ENCODE results near the gene MYO3B. TPM values are rescaled to one million over a fixed set of nuclear protein-coding genes. Genes with fewer than 3 reads are reported as not detected.

MYO3B gene, protein sequence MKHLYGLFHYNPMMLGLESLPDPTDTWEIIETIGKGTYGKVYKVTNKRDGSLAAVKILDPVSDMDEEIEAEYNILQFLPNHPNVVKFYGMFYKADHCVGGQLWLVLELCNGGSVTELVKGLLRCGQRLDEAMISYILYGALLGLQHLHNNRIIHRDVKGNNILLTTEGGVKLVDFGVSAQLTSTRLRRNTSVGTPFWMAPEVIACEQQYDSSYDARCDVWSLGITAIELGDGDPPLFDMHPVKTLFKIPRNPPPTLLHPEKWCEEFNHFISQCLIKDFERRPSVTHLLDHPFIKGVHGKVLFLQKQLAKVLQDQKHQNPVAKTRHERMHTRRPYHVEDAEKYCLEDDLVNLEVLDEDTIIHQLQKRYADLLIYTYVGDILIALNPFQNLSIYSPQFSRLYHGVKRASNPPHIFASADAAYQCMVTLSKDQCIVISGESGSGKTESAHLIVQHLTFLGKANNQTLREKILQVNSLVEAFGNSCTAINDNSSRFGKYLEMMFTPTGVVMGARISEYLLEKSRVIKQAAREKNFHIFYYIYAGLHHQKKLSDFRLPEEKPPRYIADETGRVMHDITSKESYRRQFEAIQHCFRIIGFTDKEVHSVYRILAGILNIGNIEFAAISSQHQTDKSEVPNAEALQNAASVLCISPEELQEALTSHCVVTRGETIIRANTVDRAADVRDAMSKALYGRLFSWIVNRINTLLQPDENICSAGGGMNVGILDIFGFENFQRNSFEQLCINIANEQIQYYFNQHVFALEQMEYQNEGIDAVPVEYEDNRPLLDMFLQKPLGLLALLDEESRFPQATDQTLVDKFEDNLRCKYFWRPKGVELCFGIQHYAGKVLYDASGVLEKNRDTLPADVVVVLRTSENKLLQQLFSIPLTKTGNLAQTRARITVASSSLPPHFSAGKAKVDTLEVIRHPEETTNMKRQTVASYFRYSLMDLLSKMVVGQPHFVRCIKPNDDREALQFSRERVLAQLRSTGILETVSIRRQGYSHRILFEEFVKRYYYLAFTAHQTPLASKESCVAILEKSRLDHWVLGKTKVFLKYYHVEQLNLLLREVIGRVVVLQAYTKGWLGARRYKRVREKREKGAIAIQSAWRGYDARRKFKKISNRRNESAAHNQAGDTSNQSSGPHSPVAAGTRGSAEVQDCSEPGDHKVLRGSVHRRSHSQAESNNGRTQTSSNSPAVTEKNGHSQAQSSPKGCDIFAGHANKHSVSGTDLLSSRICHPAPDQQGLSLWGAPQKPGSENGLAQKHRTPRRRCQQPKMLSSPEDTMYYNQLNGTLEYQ (N-terminal part only)
- total RNA-seq (2014; rRNA removed; shearing (Covaris generic)): 0.35 and 0.41 TPM in 2 replicates

DNA sequence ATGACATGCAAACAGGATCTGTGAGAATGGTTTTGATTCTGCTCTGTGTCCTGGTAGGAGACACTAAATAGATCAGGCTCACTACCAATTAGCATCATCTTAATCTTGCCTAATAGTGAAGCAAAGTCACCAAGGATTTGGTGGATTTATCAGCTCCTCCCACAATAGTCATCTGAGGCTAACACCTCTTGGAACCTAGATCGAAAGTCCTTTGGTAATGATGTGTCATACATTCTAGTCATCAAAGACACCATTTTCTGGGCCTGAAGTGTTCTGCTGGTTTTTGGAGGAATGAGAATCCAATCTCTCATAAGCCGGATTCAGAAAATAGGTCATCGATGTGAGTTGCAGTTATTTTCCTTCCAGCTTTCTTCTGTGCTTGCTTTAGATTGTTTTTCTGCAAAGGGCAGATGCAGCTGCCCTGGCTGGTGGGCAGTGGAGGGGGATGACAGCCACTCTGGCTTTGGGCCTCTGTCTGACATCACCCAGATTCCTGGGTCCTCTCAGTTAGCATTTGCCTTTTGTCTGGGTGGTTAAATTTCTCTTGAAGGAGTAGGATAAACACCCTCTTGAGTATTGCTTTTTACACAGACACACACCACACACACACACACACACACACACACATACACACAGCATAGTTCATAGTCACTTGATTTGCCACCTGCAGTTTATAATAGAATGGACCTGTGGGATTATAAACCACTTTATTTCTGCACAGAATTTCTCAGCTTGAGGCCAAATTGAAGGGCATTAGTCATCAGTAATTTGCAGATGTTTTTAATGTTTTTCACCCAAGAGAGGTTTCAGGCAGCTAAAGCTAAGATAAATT is at the start of gene MYO3B:
MYO3B (plus strand) TSS at position 198 of the 832 bp plus-strand sequence; CDS start at position 339, 141 bp downstream.
- no peaks in the 10 kb centered on the region for H3K27me3 ChIP-seq (ENCODE audit: control insufficient read depth, insufficient read depth, low read length)
- no peak within 1 kb of the TSS for H3K4me3 ChIP-seq (ENCODE audit: insufficient read depth, low read depth, low read length)
- no peaks in the 10 kb centered on the region for H3K36me3 ChIP-seq (replicated peaks; ENCODE audit: control insufficient read depth, insufficient read depth, low read length)
- DNase-seq: no peak

DNA sequence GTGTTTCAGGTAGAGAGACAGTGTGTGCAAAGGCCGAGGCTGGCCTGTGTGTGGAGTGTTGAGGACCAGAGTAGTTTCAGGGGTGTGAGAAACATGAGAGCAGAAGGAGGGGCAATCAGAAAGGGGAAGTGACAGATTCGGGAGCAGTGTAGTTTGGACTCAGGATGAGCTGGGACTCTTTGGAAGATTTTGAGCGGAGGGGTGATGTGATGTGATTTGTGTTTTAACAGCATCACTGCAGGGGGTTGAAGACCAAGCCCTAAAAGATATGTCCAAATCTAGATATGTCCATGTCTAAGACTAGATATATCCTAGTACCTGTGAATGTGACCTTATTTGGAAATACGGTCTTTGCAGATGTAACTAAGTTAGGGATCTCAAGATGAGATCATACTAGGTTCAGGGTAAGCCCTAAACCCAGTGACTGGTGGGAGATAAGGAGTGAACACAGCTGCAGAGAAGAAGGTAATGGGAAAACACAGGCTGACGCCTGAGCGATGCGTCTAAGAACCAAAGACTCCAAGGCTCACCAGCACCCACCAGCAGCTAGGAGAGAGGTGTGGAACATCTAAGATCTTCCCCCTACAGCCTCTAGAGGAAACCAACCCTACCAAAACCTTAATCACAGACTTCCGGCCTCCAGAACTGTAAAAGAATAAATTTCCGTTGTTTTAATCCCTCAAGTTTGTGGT is 38.5 kb upstream of the MYO3B start:
- H3K27me3 ChIP-seq (ENCODE audit: control insufficient read depth, insufficient read depth, low read length): no peaks in the 10 kb centered on the region

DNA sequence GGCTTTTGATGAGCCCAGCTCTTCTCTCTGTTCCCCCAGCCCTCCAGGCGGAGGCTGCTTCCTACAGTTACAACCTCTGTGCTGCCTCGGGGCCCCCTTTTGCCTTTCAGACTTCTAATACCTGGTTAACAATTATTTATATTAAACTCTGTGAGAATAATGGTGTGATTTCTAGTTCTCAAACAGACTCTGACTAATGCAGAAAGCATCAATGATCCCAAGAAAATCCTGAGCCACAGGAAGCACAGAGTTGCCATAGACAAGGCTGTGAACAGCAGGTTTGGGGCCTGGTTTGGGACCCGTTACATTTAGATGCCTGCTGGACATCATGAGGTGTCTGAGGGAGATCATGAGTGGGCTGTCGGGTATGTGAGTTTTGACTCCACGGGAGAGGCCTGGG is 37.4 kb upstream of the MYO3B start:
- Histone ChIP-seq H3K36me3 (replicated peaks; ENCODE audit: control insufficient read depth, insufficient read depth, low read length) (no peaks in the 10 kb centered on the region), H3K27me3 (ENCODE audit: control insufficient read depth, insufficient read depth, low read length) (no peaks in the 10 kb centered on the region), H3K4me3 (ENCODE audit: insufficient read depth, low read depth, low read length) (no peak overlapping the region)
- no peak for DNase-seq

More for the DNA sequence above, 38.5 kb upstream of the MYO3B start:
- DNase-seq: no peak
- Histone ChIP-seq H3K36me3 (replicated peaks; ENCODE audit: control insufficient read depth, insufficient read depth, low read length) (no peaks in the 10 kb centered on the region), H3K4me3 (ENCODE audit: insufficient read depth, low read depth, low read length) (no peak overlapping the region)

DNA sequence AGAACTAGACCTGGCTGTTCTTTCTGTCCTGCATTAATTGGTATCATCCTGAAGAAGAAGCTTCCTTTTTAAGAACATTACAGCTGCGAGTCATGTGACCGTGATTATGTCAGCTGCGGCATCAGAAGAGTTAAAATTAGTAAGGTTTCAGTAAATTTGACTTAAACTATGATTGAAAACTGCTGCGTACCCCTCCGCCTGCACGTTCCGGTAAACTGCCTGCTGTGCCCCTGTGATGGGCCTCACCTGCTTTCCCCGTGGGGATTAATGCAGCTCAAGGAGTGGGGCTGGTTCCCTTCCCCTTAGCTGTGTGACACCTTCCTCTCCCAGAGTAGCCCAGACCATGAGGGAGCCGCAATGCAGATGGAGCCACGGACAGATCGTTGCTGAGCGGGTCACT is 36.1 kb upstream of the MYO3B start:
- no peaks in the 10 kb centered on the region for H3K27me3 ChIP-seq (ENCODE audit: control insufficient read depth, insufficient read depth, low read length)

DNA sequence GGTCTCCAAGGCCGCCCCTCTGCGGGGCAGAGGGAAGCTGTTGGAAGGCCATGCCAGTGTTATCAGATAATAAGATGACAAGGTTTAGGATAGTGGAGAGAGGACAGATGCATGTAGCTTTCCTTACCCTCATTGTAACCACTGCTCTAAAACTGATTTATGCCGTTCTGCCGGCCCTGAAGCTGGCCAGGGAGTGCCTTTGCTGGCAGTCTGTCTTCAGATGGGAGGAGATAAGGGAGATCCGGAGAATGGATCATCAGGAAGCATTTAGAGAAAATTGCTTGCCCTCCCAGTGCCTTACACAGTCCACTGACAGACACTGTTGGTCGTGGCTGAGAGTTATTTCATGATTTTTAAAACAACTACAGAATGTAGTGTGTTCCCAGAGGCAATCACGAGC is 35.4 kb upstream of the MYO3B start:
- no peak for DNase-seq
- no peaks in the 10 kb centered on the region for H3K27me3 ChIP-seq (ENCODE audit: control insufficient read depth, insufficient read depth, low read length)
- H3K4me3 ChIP-seq (ENCODE audit: insufficient read depth, low read depth, low read length): no peak overlapping the region
- H3K36me3 ChIP-seq (replicated peaks; ENCODE audit: control insufficient read depth, insufficient read depth, low read length): no peaks in the 10 kb centered on the region

More for the DNA sequence above, 36.1 kb upstream of the MYO3B start:
- H3K4me3 ChIP-seq (ENCODE audit: insufficient read depth, low read depth, low read length): no peak overlapping the region
- H3K36me3 ChIP-seq (replicated peaks; ENCODE audit: control insufficient read depth, insufficient read depth, low read length): no peaks in the 10 kb centered on the region
- DNase-seq: peak; percentile 46

DNA sequence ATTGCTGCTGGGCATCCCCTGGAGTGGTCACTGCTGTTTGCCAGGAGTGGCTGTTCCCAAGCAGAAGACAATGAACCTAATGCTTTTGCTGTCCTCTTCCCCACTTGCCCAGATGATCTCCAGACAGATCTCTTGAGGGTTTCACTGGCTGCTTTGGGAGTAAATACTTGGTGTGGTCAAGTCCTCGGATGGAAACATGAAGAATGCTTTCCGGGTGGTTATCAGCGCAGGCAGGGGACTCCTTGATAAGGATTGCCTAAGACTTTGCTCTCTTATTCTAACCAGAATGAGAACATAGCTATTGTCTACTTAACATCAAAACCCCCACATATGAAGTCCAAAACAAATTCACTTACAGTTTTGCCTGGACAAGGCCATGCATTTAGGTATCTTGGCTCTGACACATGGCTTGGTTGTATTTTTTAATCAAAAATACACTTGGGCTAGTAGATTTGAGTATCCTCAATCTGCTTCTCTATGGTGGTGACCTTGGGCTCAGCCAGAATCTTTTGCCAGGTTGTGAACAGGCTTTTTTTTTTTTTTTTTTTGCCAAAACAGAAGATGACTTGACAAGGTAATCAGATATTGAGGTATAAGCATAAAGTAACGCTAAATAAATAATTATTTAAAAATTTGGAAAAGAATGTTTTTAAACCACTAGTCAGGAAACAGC is 34.8 kb upstream of the MYO3B start:
- Histone ChIP-seq H3K4me3 (ENCODE audit: insufficient read depth, low read depth, low read length) (no peak overlapping the region), H3K27me3 (ENCODE audit: control insufficient read depth, insufficient read depth, low read length) (no peaks in the 10 kb centered on the region), H3K36me3 (replicated peaks; ENCODE audit: control insufficient read depth, insufficient read depth, low read length) (no peaks in the 10 kb centered on the region)
- no peak for DNase-seq

DNA sequence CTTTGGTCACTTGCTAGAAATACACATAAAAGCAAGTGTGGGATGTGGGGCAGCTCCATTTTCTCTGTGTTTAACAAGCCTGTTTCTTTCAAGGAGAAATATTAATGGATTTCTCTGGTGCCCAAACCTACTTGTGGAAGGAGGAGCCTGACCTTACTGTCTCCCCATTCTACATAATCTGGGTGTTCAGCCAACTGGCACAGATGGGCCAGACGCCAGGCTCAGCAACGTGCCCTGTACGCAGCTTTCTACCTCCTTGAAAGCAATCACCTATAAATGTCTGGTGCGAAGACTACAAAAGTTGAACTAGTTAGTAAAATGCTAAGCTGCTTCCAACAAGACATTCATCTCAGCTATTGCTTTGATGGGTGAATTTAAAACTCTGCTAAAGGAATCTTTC is 33.2 kb upstream of the MYO3B start:
- no peaks in the 10 kb centered on the region for H3K36me3 ChIP-seq (replicated peaks; ENCODE audit: control insufficient read depth, insufficient read depth, low read length)
- no peaks in the 10 kb centered on the region for H3K27me3 ChIP-seq (ENCODE audit: control insufficient read depth, insufficient read depth, low read length)
- no peak overlapping the region for H3K4me3 ChIP-seq (ENCODE audit: insufficient read depth, low read depth, low read length)
- DNase-seq: no peak

DNA sequence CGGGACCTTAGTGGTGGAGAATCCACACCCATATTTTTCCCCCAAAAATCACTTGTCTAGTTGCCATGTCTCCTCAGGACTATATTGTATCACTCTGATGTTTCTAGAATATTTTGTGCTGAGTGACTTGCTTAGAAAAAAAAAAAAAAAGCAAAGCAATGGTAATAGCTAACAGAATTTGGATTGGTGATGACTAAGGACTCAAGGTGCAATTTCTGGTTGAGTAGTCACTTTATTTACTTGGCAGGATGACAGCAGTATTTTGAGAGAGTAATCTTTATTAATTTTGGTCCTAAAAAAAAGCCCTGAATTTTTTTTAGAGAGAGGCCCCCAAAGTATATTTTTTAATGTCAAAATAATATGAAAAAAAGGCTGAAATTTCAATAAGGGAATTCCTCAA is 32.8 kb upstream of the MYO3B start:
- DNase-seq: no peak
- H3K27me3 ChIP-seq (ENCODE audit: control insufficient read depth, insufficient read depth, low read length): no peaks in the 10 kb centered on the region
- H3K4me3 ChIP-seq (ENCODE audit: insufficient read depth, low read depth, low read length): no peak overlapping the region
- no peaks in the 10 kb centered on the region for H3K36me3 ChIP-seq (replicated peaks; ENCODE audit: control insufficient read depth, insufficient read depth, low read length)

DNA sequence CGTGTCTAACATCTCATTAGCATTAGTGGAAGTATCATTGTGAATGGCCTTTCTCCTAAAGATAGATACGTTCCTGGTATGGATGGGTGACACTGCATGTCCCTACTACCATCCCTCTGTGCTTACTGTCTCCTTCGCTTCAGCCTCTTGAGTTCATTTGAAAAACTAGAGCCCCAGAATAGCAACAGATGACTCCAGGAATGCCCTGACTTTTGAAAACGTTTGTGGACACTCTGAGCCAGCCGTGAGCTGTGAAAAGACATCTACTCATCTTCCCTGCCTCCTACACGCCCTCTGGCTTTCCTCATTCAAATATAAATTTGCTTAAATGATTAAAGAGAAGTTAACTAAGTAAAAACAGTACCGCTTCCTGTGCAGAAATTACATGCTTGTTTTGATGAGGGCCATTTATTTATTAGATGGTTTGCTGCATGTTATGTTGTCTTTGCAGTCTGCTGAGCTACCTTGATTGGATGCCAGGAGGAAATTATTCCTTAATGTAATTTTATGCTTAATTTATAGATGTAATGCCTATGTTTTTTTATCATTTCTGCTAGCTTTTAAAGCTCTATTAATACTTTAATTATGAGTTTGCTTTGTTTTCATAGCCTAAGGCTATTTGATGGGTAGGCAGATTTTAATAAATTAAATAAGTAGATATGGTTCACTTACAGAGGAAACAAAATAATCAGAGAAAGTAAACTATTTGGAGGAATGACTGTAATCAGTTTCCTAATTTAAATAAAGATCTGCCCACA is 32.1 kb upstream of the MYO3B start:
- no peak for DNase-seq
- Histone ChIP-seq H3K4me3 (ENCODE audit: insufficient read depth, low read depth, low read length) (no peak overlapping the region), H3K36me3 (replicated peaks; ENCODE audit: control insufficient read depth, insufficient read depth, low read length) (no peaks in the 10 kb centered on the region), H3K27me3 (ENCODE audit: control insufficient read depth, insufficient read depth, low read length) (no peaks in the 10 kb centered on the region)

DNA sequence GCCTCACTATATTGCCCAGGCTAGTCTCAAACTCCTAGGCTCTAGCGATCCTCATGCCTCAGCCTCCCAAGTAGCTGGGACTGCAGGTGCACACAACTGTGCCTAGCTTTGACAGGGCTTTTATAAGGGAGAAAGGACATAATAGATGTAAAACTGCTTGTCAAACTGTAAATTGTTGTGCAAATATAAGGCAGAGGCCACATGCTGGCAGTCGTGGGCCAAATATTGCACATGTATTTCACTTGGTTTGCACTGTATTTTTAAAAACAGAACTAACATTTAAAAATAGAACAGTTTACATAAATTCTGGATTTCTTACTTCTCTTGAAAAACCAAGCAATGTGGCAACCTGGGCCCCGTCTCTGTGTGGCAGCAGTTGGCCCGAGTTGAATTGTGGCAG is 31.2 kb upstream of the MYO3B start:
- Histone ChIP-seq H3K4me3 (ENCODE audit: insufficient read depth, low read depth, low read length) (no peak overlapping the region), H3K27me3 (ENCODE audit: control insufficient read depth, insufficient read depth, low read length) (no peaks in the 10 kb centered on the region), H3K36me3 (replicated peaks; ENCODE audit: control insufficient read depth, insufficient read depth, low read length) (no peaks in the 10 kb centered on the region)
- no peak for DNase-seq

DNA sequence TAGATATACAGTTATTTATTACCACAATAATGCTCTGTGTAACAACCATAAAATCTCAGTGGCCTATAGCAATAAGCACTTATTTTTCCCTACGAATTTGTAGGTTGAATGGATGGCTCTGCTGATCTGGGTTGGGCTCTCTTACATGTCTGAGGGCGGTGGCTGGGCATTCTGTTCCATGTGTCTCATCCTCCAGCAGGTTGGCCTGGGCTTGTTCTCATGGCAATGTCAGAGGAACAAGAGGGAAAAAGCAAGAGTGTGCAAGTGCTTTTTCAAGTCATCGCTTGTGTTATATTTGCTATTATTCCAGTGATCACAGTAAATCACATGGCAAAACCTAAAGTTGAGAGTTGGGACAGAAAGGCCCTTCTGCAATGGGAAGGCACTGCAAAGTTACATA is 30.4 kb upstream of the MYO3B start:
- no peak overlapping the region for H3K4me3 ChIP-seq (ENCODE audit: insufficient read depth, low read depth, low read length)
- no peaks in the 10 kb centered on the region for H3K27me3 ChIP-seq (ENCODE audit: control insufficient read depth, insufficient read depth, low read length)
- H3K36me3 ChIP-seq (replicated peaks; ENCODE audit: control insufficient read depth, insufficient read depth, low read length): no peaks in the 10 kb centered on the region
- no peak for DNase-seq

DNA sequence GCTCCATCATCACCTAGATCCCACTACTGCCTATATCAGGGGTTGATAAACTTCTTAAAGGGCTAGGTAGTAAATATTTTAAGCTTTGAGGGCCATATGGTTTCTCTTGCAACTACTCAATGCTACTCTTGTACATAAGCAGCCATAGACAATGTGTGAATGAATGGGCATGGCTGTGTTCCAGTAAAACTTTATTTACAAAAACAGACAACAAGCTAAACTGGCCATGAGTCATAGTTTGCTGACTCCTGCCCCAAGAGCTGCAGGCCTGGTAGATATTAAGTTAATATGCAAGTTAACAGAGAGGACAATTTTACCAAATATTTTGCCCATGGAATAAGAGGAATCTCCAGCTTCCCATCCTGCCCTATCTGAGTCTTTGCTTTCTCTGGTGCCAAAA is 29.8 kb upstream of the MYO3B start:
- Histone ChIP-seq H3K36me3 (replicated peaks; ENCODE audit: control insufficient read depth, insufficient read depth, low read length) (no peaks in the 10 kb centered on the region), H3K4me3 (ENCODE audit: insufficient read depth, low read depth, low read length) (no peak overlapping the region), H3K27me3 (ENCODE audit: control insufficient read depth, insufficient read depth, low read length) (no peaks in the 10 kb centered on the region)
- no peak for DNase-seq
